Coronary artery (tissue), 2 donors: ENCODE data around the gene AKAP13.

ENCODE experiments used
- DNase-seq: peaks from one replicate; pipeline ENCODE4 v3.0.0-alpha.2; 2017; ENCODE audit warnings: low spot score
- H3K27ac ChIP-seq, 2 donors: fragments of 200-600 bp; sonication (generic); one replicate each; pipeline ENCODE4 v1.5.1; 2016 to 2019
- H3K4me3 ChIP-seq: fragments of 200-600 bp; sonication (generic); 2 replicates; pipeline ENCODE4 v1.5.1; 2016; ENCODE audit warnings: mild to moderate bottlenecking, moderate library complexity
- TF ChIP-seq, protein P1 (sequence below): fragments of 200-600 bp; sonication (generic); IDR thresholded peaks from one replicate; pipeline ENCODE4 v1.5.1; 2019; ENCODE audit warnings: antibody characterized with exemption

Gene AKAP13

DNA sequence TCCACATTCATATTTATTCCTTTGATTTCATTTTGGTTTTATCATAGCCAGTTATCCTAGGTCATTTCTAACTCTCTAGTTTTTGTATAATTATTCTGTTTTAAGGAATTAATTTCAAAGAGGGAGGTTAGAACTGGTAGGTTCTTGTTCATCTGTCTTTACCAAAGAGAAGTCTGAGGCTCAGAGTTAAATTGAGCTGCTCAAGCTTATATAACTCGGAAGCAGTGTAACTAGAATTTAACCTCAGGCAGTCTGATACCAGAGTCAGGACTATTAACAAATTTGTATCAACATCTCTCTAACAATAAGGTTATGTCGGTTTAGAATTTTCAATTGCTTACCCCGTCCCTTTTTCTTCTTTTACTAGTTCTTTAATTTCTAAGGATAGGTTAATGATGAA is 84.1 kb downstream of the AKAP13 start:
- TF ChIP-seq, protein P1, sequence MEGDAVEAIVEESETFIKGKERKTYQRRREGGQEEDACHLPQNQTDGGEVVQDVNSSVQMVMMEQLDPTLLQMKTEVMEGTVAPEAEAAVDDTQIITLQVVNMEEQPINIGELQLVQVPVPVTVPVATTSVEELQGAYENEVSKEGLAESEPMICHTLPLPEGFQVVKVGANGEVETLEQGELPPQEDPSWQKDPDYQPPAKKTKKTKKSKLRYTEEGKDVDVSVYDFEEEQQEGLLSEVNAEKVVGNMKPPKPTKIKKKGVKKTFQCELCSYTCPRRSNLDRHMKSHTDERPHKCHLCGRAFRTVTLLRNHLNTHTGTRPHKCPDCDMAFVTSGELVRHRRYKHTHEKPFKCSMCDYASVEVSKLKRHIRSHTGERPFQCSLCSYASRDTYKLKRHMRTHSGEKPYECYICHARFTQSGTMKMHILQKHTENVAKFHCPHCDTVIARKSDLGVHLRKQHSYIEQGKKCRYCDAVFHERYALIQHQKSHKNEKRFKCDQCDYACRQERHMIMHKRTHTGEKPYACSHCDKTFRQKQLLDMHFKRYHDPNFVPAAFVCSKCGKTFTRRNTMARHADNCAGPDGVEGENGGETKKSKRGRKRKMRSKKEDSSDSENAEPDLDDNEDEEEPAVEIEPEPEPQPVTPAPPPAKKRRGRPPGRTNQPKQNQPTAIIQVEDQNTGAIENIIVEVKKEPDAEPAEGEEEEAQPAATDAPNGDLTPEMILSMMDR = no peak
- H3K4me3 ChIP-seq = no peak overlapping the region
- DNase-seq = no peak
- no peak overlapping the region for H3K27ac ChIP-seq

DNA sequence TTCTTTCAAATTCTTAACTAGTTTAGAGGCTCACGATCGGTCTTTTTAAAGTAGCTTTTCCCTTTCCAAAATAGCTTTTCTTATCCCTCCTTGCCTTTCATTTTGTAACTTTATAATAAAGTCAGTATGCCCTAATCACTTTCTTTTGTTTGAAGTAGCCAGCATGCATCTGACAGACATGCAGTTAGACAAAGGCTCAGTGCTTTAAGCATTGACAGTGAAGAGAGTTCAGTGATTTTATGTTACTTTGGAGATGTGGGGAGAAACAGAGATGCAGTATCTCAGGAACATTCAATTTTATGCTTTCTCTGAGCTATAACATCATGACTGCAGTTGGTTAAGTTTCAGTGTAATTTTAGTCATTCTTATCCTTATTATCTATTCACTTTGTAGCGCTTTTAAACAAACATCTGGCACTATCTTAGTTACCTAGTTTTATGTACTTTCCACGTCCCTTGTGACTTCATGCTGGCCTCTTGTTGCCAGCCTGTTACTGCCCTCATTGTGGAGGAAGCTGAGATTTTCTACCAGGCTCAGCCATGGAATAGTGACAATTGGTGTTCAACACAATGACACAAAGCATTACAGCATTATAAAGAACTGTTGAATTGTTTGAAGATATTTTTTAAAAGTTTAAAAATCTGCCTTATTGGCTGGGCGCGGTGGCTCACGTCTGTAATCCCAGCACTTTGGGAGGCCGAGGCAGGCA is 90.3 kb downstream of the AKAP13 start:
- Histone ChIP-seq H3K4me3 (no peak overlapping the region), H3K27ac (no peak overlapping the region)
- no peak for DNase-seq
- TF ChIP-seq, protein P1 = no peak

DNA sequence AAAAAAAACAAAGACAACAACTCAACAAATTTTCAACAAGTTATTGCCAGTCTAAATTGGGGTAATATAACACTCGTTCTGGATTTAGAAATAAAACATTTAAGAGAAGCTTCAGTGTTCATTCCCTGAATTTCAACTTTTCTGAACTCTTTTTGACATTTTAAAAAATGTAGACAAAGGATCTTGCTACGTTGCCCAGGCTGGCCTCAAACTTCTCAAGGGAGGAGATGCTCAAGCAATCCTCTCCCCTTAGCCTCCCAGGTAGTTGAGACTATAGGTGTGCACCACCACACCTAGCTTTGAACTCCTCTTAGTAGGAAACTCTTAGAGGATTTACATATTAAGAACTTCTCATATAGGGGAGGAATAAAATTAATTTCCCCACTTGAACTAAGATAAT is 91.9 kb downstream of the AKAP13 start:
- TF ChIP-seq, protein P1 = no peak
- Histone ChIP-seq H3K27ac (no peak overlapping the region), H3K4me3 (no peak overlapping the region)
- DNase-seq = no peak

DNA sequence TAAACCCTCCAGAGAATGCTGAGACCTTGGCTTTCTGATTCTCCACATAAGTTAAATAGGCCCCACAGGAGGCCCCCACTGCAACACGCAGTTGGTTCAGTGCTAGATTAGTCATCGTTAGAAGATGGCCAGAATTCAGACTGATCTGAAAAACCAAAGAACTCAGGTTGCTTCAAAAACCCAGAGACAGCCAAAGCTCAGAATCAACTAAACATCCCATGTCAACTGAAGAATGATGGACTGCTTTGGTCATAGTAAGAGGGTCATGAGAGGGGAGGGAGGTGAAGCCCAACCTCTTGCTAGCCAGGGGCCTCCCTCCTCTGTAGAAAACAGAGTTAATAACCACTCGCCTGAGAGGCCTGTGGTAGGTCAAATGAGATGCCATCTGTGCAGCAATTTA is 93.1 kb downstream of the AKAP13 start:
- Histone ChIP-seq H3K4me3 (no peak overlapping the region), H3K27ac (no peak overlapping the region)
- TF ChIP-seq, protein P1 = no peak
- DNase-seq = no peak

DNA sequence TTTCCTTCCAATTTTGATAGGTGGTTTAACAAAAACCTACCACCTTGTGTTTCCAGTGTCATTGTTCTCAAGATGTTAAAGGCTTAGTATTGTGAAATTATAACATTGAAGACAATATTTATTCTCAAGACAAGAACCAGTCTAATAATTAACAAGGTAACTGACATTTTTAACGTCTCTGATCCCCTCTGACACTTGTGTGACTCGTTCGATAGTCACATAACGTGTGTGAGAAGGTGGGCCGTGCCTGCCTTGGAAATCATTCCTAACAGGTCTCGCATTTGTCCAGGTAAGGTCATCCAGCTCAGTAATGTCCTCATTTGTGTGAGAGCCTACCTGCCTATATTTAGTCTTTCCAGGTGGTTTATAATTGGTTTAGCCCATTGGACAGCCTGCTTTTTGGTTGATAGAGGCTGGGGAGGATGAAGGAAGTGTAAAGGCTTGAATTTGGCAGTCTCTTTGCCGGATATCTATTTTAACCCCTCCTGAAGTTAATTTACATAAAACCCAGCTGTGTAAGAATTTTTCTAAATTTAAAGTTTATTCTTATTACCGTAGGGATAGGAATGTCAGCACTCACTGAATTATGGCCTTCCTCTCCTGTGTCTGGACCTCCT is 94.4 kb downstream of the AKAP13 start:
- Histone ChIP-seq H3K27ac (no peak overlapping the region), H3K4me3 (no peak overlapping the region)
- no peak for DNase-seq
- TF ChIP-seq, protein P1 = no peak

DNA sequence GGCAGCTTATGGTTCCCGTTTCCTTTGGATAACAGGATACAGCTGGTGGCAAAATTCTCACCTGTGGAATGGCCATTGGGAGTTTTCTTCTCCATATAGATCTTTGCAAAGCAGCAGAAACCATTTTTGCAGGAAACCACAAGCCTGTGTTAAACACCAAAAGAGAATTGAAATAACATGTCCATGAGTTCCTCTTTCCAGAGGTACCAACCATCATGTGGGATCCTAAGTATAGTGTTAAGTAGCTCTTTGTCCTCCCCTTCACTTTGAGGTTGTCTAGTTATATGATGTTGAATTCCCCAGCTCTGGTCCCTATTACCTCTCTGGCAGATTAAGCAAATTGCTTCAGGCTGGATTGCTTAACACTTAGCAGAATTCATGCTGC is 94.9 kb downstream of the AKAP13 start:
- DNase-seq = no peak
- no peak overlapping the region for H3K4me3 ChIP-seq
- TF ChIP-seq, protein P1 = no peak
- no peak overlapping the region for H3K27ac ChIP-seq

DNA sequence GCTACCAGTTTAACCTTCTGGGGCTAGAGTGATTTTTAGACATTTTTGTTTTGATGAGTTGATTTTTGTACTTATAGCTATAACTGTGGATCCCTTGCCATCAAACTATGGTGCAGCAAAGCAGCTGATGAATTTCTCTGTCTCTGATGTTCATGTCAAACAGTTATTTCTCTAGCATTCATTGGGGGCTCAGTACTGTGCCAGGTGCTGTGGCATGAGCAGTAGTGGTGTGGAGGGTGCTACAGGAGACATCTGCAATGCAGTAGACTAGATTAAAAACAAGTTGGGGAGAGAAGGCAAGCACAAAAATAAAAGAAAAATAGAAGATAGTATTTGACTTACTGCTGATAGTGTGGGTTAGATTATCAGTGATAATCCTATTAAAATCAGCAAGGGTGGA is 95.3 kb downstream of the AKAP13 start:
- TF ChIP-seq, protein P1 = no peak
- no peak for DNase-seq
- Histone ChIP-seq H3K27ac (no peak overlapping the region), H3K4me3 (no peak overlapping the region)
